Neural cell (in vitro differentiated cells): ENCODE data around the gene PRKACB. TPM values are rescaled to one million over a fixed set of nuclear protein-coding genes. Genes with fewer than 3 reads are reported as not detected.

ENCODE experiments used
- H2AFZ ChIP-seq: fragments of 200-600, 300-800 bp; sonication (generic), shearing (Covaris generic); 2 replicates; pipeline ENCODE4 v1.6.0; 2014; ENCODE audit warnings: low read depth, mild to moderate bottlenecking, antibody characterized with exemption, low read length, moderate library complexity
- H3F3A ChIP-seq: fragments of 200-600 bp; shearing (Covaris generic); 2 replicates; pipeline ENCODE4 v1.6.1; 2016; ENCODE audit warnings: mild to moderate bottlenecking, moderate library complexity, mixed read lengths, antibody characterized with exemption, low read length; ENCODE audit not compliant: insufficient read depth, poor library complexity, severe bottlenecking
- H3K27ac ChIP-seq: fragments of 200-600, 300-800 bp; sonication (generic), shearing (Covaris generic); 2 replicates; pipeline ENCODE4 v1.5.1; 2014; ENCODE audit warnings: mild to moderate bottlenecking, low read length, moderate library complexity
- H3K27me3 ChIP-seq: fragments of 300-800, 200-600 bp; sonication (generic), shearing (Covaris generic); 2 replicates; pipeline ENCODE4 v1.6.0; 2014; ENCODE audit warnings: mild to moderate bottlenecking, low read depth, low read length, moderate library complexity; ENCODE audit not compliant: insufficient read depth
- H3K36me3 ChIP-seq: fragments of 300-800, 200-600 bp; sonication (generic), shearing (Covaris generic); 2 replicates; pipeline ENCODE4 v1.5.1; 2014; ENCODE audit warnings: mild to moderate bottlenecking, antibody characterized with exemption, low read length, moderate library complexity; ENCODE audit not compliant: insufficient read depth
- H3K4me2 ChIP-seq: fragments of 300-800, 200-600 bp; sonication (generic), shearing (Covaris generic); 2 replicates; pipeline ENCODE4 v1.6.0; 2014; ENCODE audit warnings: mild to moderate bottlenecking, low read length
- H3K4me3 ChIP-seq: fragments of 300-800, 200-600 bp; sonication (generic), shearing (Covaris generic); 2 replicates; pipeline ENCODE4 v1.5.1; 2014; ENCODE audit warnings: mild to moderate bottlenecking, low read length, moderate library complexity
- H3K79me2 ChIP-seq: fragments of 200-600 bp; shearing (Covaris generic); replicated peaks from 2 replicates; pipeline ENCODE4 v1.6.0; 2014; ENCODE audit warnings: mild to moderate bottlenecking, low read length, moderate library complexity; ENCODE audit not compliant: insufficient read depth
- H3K9ac ChIP-seq: fragments of 300-800, 200-600 bp; sonication (generic), shearing (Covaris generic); 2 replicates; pipeline ENCODE4 v1.6.1; 2016; ENCODE audit warnings: mild to moderate bottlenecking, low read length, mixed read lengths
- H3K9me2 ChIP-seq: fragments of 200-600 bp; shearing (Covaris generic); 2 replicates; pipeline ENCODE4 v1.6.1; 2016; ENCODE audit warnings: mild to moderate bottlenecking, low read length, mixed read lengths; ENCODE audit not compliant: insufficient read depth
- H3K9me3 ChIP-seq: fragments of 200-600, 300-800 bp; sonication (generic), shearing (Covaris generic); 2 replicates; pipeline ENCODE4 v1.6.1; 2016; ENCODE audit warnings: mild to moderate bottlenecking, mixed run types, low read length, moderate library complexity, mixed read lengths
- H4K20me1 ChIP-seq: fragments of 200-600 bp; shearing (Covaris generic); 2 replicates; pipeline ENCODE4 v1.6.1; 2016; ENCODE audit warnings: mild to moderate bottlenecking, mixed run types; ENCODE audit not compliant: insufficient read depth
- CTCF ChIP-seq: fragments of 450-650 bp; IDR thresholded peaks from 2 replicates; pipeline ENCODE4 v1.5.1; 2014; ENCODE audit warnings: antibody characterized with exemption, mild to moderate bottlenecking, moderate library complexity; ENCODE audit not compliant: poor library complexity, severe bottlenecking
- EP300 ChIP-seq: fragments of 450-650 bp; conservative IDR thresholded peaks from 2 replicates; pipeline ENCODE4 v1.6.1; 2014; ENCODE audit warnings: antibody characterized with exemption, mild to moderate bottlenecking, moderate library complexity; ENCODE audit not compliant: poor library complexity, severe bottlenecking
- EZH2 ChIP-seq: fragments of 200-600, 300-800 bp; shearing (Covaris generic), sonication (generic); IDR thresholded peaks from 2 replicates; pipeline ENCODE4 v1.6.1; 2014; ENCODE audit warnings: antibody characterized with exemption, low read length, borderline replicate concordance, mild to moderate bottlenecking; ENCODE audit not compliant: insufficient read depth, poor library complexity, severe bottlenecking
- MXI1 ChIP-seq: fragments of 450-650 bp; conservative IDR thresholded peaks from 2 replicates; pipeline ENCODE4 v1.6.1; 2014; ENCODE audit warnings: antibody characterized with exemption, mild to moderate bottlenecking; ENCODE audit not compliant: poor library complexity, severe bottlenecking
- POLR2AphosphoS5 ChIP-seq: IDR thresholded peaks from 2 replicates; pipeline ENCODE4 v1.6.1; 2012
- RAD21 ChIP-seq: fragments of 450-650 bp; conservative IDR thresholded peaks from 2 replicates; pipeline ENCODE4 v1.6.1; 2014; ENCODE audit warnings: antibody characterized with exemption, mild to moderate bottlenecking, moderate library complexity
- REST ChIP-seq: IDR thresholded peaks from 2 replicates; pipeline ENCODE4 v1.6.1; 2012; ENCODE audit warnings: borderline replicate concordance
- SMC3 ChIP-seq: fragments of 450-650 bp; conservative IDR thresholded peaks from 2 replicates; pipeline ENCODE4 v1.6.1; 2014; ENCODE audit warnings: antibody characterized with exemption, mild to moderate bottlenecking, moderate library complexity; ENCODE audit not compliant: poor library complexity
- TAF1 ChIP-seq: IDR thresholded peaks from 2 replicates; pipeline ENCODE4 v1.6.1; 2012; ENCODE audit warnings: low read depth
- polyA plus RNA-seq: library from polyadenylated mRNA; depleted of rRNA; stranded (reverse); fragments of >200 nt; gene quantifications from 2 replicates; pipeline ENCODE4 v1.2.3, GENCODE V29; 2014

The PRKACB gene
- polyA plus RNA-seq, 1 donor from 2014 or later, result 979 TPM

GRCh38 chr1:84208935-84209334 is 64.9 kb downstream of the PRKACB start:
- H3K27ac ChIP-seq, result no peak overlapping the region
- H3K9me3 ChIP-seq, result no peaks in the 10 kb centered on the region
- H3F3A ChIP-seq, result no peaks in the 10 kb centered on the region
- no peak overlapping the region for H2AFZ ChIP-seq
- no peaks in the 10 kb centered on the region for H3K27me3 ChIP-seq
- no peak overlapping the region for H3K4me3 ChIP-seq
- peaks cover 19% of the 10 kb centered on the region for H3K36me3 ChIP-seq
- no peaks in the 10 kb centered on the region for H4K20me1 ChIP-seq
- H3K9ac ChIP-seq, result no peak overlapping the region
- no peaks in the 10 kb centered on the region for H3K9me2 ChIP-seq
- H3K4me2 ChIP-seq, result no peak overlapping the region
- no peak for TF ChIP-seq TAF1
- no peak for TF ChIP-seq MXI1
- no peak for TF ChIP-seq SMC3
- no peak for TF ChIP-seq EP300
- TF ChIP-seq CTCF, result no peak
- no peak for TF ChIP-seq REST
- TF ChIP-seq POLR2AphosphoS5, result no peak
- no peak for TF ChIP-seq RAD21
- TF ChIP-seq EZH2, result no peak
- peaks cover 4% of the 10 kb centered on the region for H3K79me2 ChIP-seq

- H3F3A ChIP-seq, result no peaks in the 10 kb centered on the region
- TF ChIP-seq SMC3 (no peak), EZH2 (no peak), EP300 (no peak), RAD21 (no peak), REST (no peak), POLR2AphosphoS5 (no peak), TAF1 (no peak), CTCF (no peak), MXI1 (no peak)
- peaks cover under 1% of the 10 kb centered on the region for H3K9me3 ChIP-seq
- no peak overlapping the region for H3K4me2 ChIP-seq
- H3K36me3 ChIP-seq, result peaks cover 29% of the 10 kb centered on the region
- no peaks in the 10 kb centered on the region for H3K27me3 ChIP-seq
- no peak overlapping the region for H3K4me3 ChIP-seq
- no peaks in the 10 kb centered on the region for H3K79me2 ChIP-seq
- H3K9me2 ChIP-seq, result peaks cover 4% of the 10 kb centered on the region
- no peak overlapping the region for H2AFZ ChIP-seq
- no peak overlapping the region for H3K27ac ChIP-seq
- no peaks in the 10 kb centered on the region for H4K20me1 ChIP-seq
- no peak overlapping the region for H3K9ac ChIP-seq
Observed at GRCh38 chr1:84214115-84214956, 70.3 kb downstream of the PRKACB start.
